ENCODE measurements around the gene PRM3.

The PRM3 gene

GRCh38 chr16:11258553-11259492 is 14.6 kb downstream of the PRM3 start:
- DNase-seq (ENCODE audit: low read depth), result no peak

GRCh38 chr16:11257131-11257938 is 16.1 kb downstream of the PRM3 start:
- peak; percentile 63 for DNase-seq (ENCODE audit: low read depth)

- no peak for DNase-seq (ENCODE audit: low read depth)
Observed at GRCh38 chr16:11256661-11257130, 16.7 kb downstream of the PRM3 start.

GRCh38 chr16:11255737-11256660 is 17.4 kb downstream of the PRM3 start, which contains the start of gene SOCS1:
Gene SOCS1, minus strand, starts transcription at chr16:11256204. Its CDS starts 726 bp downstream, at chr16:11255478.
- peak; percentile 60 for DNase-seq (ENCODE audit: low read depth)

GRCh38 chr16:11254913-11255736 is 18.3 kb downstream of the PRM3 start:
- no peak for DNase-seq (ENCODE audit: low read depth)

GRCh38 chr16:11253995-11254912 is 19.2 kb downstream of the PRM3 start:
- DNase-seq (ENCODE audit: low read depth), result no peak

- DNase-seq (ENCODE audit: low read depth), result peak; percentile 64
Observed at GRCh38 chr16:11253009-11253994, 20.1 kb downstream of the PRM3 start.

GRCh38 chr16:11252482-11252931 is 20.9 kb downstream of the PRM3 start:
- DNase-seq (ENCODE audit: low read depth), result no peak

GRCh38 chr16:11251525-11252481 is 21.6 kb downstream of the PRM3 start:
- no peak for DNase-seq (ENCODE audit: low read depth)

GRCh38 chr16:11250786-11251524 is 22.5 kb downstream of the PRM3 start:
- DNase-seq (ENCODE audit: low read depth), result no peak

- DNase-seq (ENCODE audit: low read depth), result no peak
Observed at GRCh38 chr16:11250091-11250785, 23.2 kb downstream of the PRM3 start.

GRCh38 chr16:11249233-11250061 is 24.0 kb downstream of the PRM3 start:
- DNase-seq (ENCODE audit: low read depth), result no peak

- DNase-seq (ENCODE audit: low read depth), result no peak
Observed at GRCh38 chr16:11248133-11248532, 25.3 kb downstream of the PRM3 start.

- DNase-seq (ENCODE audit: low read depth), result no peak
Observed at GRCh38 chr16:11245988-11246387, 27.4 kb downstream of the PRM3 start.

- no peak for DNase-seq (ENCODE audit: low read depth)
Observed at GRCh38 chr16:11245222-11245737, 28.1 kb downstream of the PRM3 start.

Measured in CMK (cell line).